ENCODE data around the gene THSD1. TPM values are rescaled to one million over a fixed set of nuclear protein-coding genes. Genes with fewer than 3 reads are reported as not detected.
"Not testable (repeated sequence)": the region's sequence is repeated elsewhere in the genome, so short reads cannot be mapped to it uniquely, and the experiment has no call there.

THSD1 gene
- total and polyA plus RNA-seq, 4 donors: 0.74 to 2.8 (median 1.4) TPM

DNA sequence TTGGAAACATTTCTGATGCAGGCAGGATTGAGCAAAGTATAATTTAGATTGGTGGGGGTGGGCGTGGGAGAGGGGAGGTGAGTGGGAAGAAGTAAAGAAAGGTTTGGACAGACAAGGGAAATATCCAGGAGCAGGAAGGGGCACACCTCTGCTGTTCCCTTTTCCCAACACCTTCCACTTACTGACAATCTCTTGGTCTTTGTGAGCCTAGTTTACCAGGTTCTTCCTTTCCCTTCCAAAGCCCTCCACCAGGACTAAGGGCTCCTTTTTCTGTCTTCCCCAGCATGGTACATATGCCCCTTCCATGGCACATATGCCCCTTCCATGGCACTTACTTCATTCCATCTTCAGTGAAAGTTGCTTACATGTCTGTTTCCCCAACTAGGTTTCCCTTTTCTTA lies 6.2 kb upstream of the THSD1 start:
- H3K27me3 ChIP-seq (ENCODE audit: control insufficient read depth in 4 of 4, insufficient read depth in 4 of 4, low read length in 3 of 4): no peaks in the 10 kb centered on the region
- H3K9me3 ChIP-seq (ENCODE audit: control insufficient read depth in 4 of 4, low read length in 3 of 4): no peaks in the 10 kb centered on the region
- DNase-seq (ENCODE audit: low spot score): no peak
- peaks cover 5 to 36% (median 26%) of the 10 kb centered on the region in 4 donors for H3K36me3 ChIP-seq (ENCODE audit: control insufficient read depth in 4 of 4, insufficient read depth in 3 of 4, low read depth in 1 of 4, low read length in 3 of 4)
- TF ChIP-seq, protein P1, sequence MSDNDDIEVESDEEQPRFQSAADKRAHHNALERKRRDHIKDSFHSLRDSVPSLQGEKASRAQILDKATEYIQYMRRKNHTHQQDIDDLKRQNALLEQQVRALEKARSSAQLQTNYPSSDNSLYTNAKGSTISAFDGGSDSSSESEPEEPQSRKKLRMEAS (IDR thresholded peaks at IDR 0.05): peak; percentile 4
- TF ChIP-seq, protein P2, sequence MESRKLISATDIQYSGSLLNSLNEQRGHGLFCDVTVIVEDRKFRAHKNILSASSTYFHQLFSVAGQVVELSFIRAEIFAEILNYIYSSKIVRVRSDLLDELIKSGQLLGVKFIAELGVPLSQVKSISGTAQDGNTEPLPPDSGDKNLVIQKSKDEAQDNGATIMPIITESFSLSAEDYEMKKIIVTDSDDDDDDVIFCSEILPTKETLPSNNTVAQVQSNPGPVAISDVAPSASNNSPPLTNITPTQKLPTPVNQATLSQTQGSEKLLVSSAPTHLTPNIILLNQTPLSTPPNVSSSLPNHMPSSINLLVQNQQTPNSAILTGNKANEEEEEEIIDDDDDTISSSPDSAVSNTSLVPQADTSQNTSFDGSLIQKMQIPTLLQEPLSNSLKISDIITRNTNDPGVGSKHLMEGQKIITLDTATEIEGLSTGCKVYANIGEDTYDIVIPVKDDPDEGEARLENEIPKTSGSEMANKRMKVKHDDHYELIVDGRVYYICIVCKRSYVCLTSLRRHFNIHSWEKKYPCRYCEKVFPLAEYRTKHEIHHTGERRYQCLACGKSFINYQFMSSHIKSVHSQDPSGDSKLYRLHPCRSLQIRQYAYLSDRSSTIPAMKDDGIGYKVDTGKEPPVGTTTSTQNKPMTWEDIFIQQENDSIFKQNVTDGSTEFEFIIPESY (IDR thresholded peaks at IDR 0.05): no peak
- no peak overlapping the region for H3K4me3 ChIP-seq (ENCODE audit: low read depth in 1 of 3, low read length in 3 of 3)
- peaks cover 0 to 3% (median 0%) of the 10 kb centered on the region in 4 donors for H3K4me1 ChIP-seq (ENCODE audit: control insufficient read depth in 4 of 4, insufficient read depth in 4 of 4, low read length in 3 of 4)
- H3K9ac ChIP-seq (ENCODE audit: low read depth in 1 of 2, low read length in 2 of 2): no peak overlapping the region
- H3K27ac ChIP-seq (ENCODE audit: low read depth in 1 of 2, low read length in 2 of 2): no peak overlapping the region
- WGBS: 90% methylated on average over 1 of the region's 1 CpG

DNA sequence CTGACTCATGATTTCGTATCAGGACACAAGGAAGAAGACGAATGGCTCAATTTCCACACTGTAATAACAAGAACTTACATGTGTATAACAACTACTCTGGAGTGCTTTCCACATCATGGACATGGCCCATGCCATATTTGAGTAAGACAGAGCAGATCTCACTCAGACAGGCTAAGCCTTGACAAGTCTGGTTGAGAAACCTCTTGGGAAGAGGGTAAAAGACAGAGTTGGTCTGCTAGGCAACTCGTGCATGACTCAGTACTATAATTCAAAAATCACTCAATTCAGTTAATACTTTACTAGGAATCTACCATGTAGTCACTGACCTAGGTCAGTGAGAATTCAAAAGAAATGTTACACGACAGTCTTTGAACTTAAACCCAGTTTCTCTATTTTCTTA lies 5.7 kb upstream of the THSD1 start:
- Histone ChIP-seq H3K4me3 (ENCODE audit: low read depth in 1 of 3, low read length in 3 of 3) (no peak overlapping the region), H3K27me3 (ENCODE audit: control insufficient read depth in 4 of 4, insufficient read depth in 4 of 4, low read length in 3 of 4) (no peaks in the 10 kb centered on the region), H3K36me3 (ENCODE audit: control insufficient read depth in 4 of 4, insufficient read depth in 3 of 4, low read depth in 1 of 4, low read length in 3 of 4) (peaks cover 5 to 33% (median 22%) of the 10 kb centered on the region in 4 donors), H3K9me3 (ENCODE audit: control insufficient read depth in 4 of 4, low read length in 3 of 4) (no peaks in the 10 kb centered on the region), H3K27ac (ENCODE audit: low read depth in 1 of 2, low read length in 2 of 2) (no peak overlapping the region), H3K9ac (ENCODE audit: low read depth in 1 of 2, low read length in 2 of 2) (no peak overlapping the region), H3K4me1 (ENCODE audit: control insufficient read depth in 4 of 4, insufficient read depth in 4 of 4, low read length in 3 of 4) (peaks cover 0 to 3% (median 0%) of the 10 kb centered on the region in 4 donors)
- TF ChIP-seq JUND (IDR thresholded peaks at IDR 0.05): peak in 1 of 2 donors; percentile 65
- TF ChIP-seq TAF1 (conservative IDR thresholded peaks at IDR 0.05): no peak
- TF ChIP-seq RXRA (IDR thresholded peaks at IDR 0.05): peak in 1 of 2 donors; percentile 69
- TF ChIP-seq SP1 (IDR thresholded peaks at IDR 0.05): peak; percentile 38
- TF ChIP-seq HNF4A (conservative IDR thresholded peaks at IDR 0.05): peak in 1 of 2 donors; percentile 59
- TF ChIP-seq, protein P1 (IDR thresholded peaks at IDR 0.05): peak; percentile 35
- DNase-seq (ENCODE audit: low spot score): no peak
- WGBS: 59% methylated on average over 4 of the region's 4 CpGs

DNA sequence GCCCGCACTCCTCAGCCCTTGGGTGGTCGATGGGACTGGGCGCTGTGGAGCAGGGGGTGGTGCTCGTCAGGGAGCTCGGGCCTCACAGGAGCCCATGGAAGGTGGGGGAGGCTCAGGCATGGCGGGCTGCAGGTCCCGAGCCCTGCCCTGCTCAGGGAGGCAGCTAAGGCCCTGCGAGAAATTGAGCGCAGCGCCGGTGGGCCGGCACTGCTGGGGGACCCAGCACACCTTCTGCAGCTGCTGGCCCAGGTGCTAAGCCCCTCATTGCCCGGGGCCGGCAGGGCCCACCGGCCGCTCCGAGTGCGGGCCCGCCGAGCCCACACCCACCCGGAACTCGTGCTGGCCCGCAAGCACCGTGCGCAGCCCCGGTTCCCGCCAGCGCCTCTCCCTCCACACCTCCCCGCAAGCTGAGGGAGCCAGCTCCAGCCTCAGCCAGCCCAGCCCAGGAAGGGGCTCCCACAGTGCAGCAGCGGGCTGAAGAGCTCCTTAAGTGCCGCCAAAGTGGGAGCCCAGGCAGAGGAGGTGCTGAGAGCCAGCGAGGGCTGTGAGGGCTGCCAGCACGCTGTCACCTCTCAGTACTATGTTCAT lies 2.2 kb upstream of the THSD1 start:
- peaks cover 5 to 13% (median 10%) of the 10 kb centered on the region in 4 donors for H3K4me1 ChIP-seq (ENCODE audit: control insufficient read depth in 4 of 4, insufficient read depth in 4 of 4, low read length in 3 of 4)
- not testable (repeated sequence) for H3K9me3 ChIP-seq (ENCODE audit: control insufficient read depth in 4 of 4, low read length in 3 of 4); H3K27me3 ChIP-seq (ENCODE audit: control insufficient read depth in 4 of 4, insufficient read depth in 4 of 4, low read length in 3 of 4); H3K36me3 ChIP-seq (ENCODE audit: control insufficient read depth in 4 of 4, insufficient read depth in 3 of 4, low read depth in 1 of 4, low read length in 3 of 4); DNase-seq (ENCODE audit: low spot score); H3K9ac ChIP-seq (ENCODE audit: low read depth in 1 of 2, low read length in 2 of 2); H3K27ac ChIP-seq (ENCODE audit: low read depth in 1 of 2, low read length in 2 of 2); H3K4me3 ChIP-seq (ENCODE audit: low read depth in 1 of 3, low read length in 3 of 3)
- 98% methylated on average over 33 of the region's 33 CpGs for WGBS

DNA sequence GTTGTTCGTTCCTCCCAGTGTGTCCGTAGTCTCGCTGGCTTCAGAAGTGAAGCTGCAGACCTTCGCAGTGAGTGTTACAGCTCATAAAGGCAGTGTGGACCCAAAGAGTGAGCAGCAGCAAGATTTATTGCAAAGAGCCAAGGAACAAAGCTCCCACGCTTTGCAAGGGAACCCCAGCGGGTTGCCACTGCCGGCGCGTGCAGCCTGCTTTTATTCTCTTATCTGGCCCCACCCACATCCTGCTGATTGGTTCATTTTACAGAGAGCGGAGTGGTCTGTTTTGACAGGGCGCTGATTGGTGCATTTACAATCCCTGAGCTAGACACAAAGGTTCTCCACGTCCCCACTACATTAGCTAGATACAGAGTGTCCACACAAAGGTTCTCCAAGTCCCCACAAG lies 1.5 kb upstream of the THSD1 start:
- not testable (repeated sequence) for DNase-seq (ENCODE audit: low spot score); H3K27ac ChIP-seq (ENCODE audit: low read depth in 1 of 2, low read length in 2 of 2); H3K36me3 ChIP-seq (ENCODE audit: control insufficient read depth in 4 of 4, insufficient read depth in 3 of 4, low read depth in 1 of 4, low read length in 3 of 4); H3K27me3 ChIP-seq (ENCODE audit: control insufficient read depth in 4 of 4, insufficient read depth in 4 of 4, low read length in 3 of 4); H3K4me3 ChIP-seq (ENCODE audit: low read depth in 1 of 3, low read length in 3 of 3); H3K9ac ChIP-seq (ENCODE audit: low read depth in 1 of 2, low read length in 2 of 2); H3K9me3 ChIP-seq (ENCODE audit: control insufficient read depth in 4 of 4, low read length in 3 of 4)
- WGBS: 97% methylated on average over 12 of the region's 12 CpGs
- H3K4me1 ChIP-seq (ENCODE audit: control insufficient read depth in 4 of 4, insufficient read depth in 4 of 4, low read length in 3 of 4): peaks cover 5 to 13% (median 10%) of the 10 kb centered on the region in 4 donors

All from liver (tissue), 9 donors.